ENCODE measurements around the gene NLRC5. TPM values are rescaled to one million over a fixed set of nuclear protein-coding genes. Genes with fewer than 3 reads are reported as not detected.

The NLRC5 gene
- total RNA-seq, 1 experiment from 2014 or later, result 0.98 TPM

GRCh38 chr16:57077714-57078113, 88.4 kb downstream of the NLRC5 start:
- Histone ChIP-seq H3K36me3 (ENCODE audit: low read depth, low read length) (no peaks in the 10 kb centered on the region), H3F3A (ENCODE audit: low read length, unreplicated experiment) (no peaks in the 10 kb centered on the region), H3K4me2 (ENCODE audit: low read length) (no peak overlapping the region), H3K79me2 (ENCODE audit: low read length) (no peaks in the 10 kb centered on the region), H3K9ac (ENCODE audit: low read length) (no peak overlapping the region), H2AFZ (ENCODE audit: low read length) (no peak overlapping the region), H3K27me3 (ENCODE audit: low read length) (no peaks in the 10 kb centered on the region), H3K4me3 (ENCODE audit: low read length) (no peak overlapping the region), H3K9me3 (ENCODE audit: low read length) (no peaks in the 10 kb centered on the region), H3K4me1 (ENCODE audit: insufficient read depth, low read length) (0 out of 2 replicates have a peak, but pooled peaks cover 2% of the 10 kb centered on the region), H3K27ac (ENCODE audit: low read length) (no peak overlapping the region), H3K9me2 (replicated peaks; ENCODE audit: low read length) (no peaks in the 10 kb centered on the region), H4K20me1 (ENCODE audit: low read length) (no peaks in the 10 kb centered on the region)
- BruUV-seq (replicated peaks), result no TSS peak
- no peak for ATAC-seq
- intact Hi-C loops (cut with micrococcal nuclease), result no loop called here
- DNase-seq, result no peak
- POLR2A ChIA-PET (ENCODE audit: unreplicated experiment), result no interaction called here
- CTCF ChIA-PET, result interaction anchor here (0.6 kb wide), 1 partner anchor 9 kb away, joined by 3 read pairs; no protein-coding TSS in a partner anchor
- TF ChIP-seq EZH2phosphoT487 (IDR thresholded peaks at IDR 0.05; ENCODE audit: borderline replicate concordance, low read length) (no peak), CTCF (conservative IDR thresholded peaks at IDR 0.05; ENCODE audit: low read depth, low read length) (no peak), EZH2 (IDR thresholded peaks at IDR 0.05; ENCODE audit: low read length, unreplicated experiment) (no peak)

- intact Hi-C loops (cut with micrococcal nuclease), result no loop called here
- DNase-seq, result no peak
Observed at GRCh38 chr16:57081744-57082143, 92.4 kb downstream of the NLRC5 start.

More at GRCh38 chr16:57081744-57082143, 92.4 kb downstream of the NLRC5 start:
- H3K9me2 ChIP-seq (replicated peaks; ENCODE audit: low read length), result no peaks in the 10 kb centered on the region
- H3F3A ChIP-seq (ENCODE audit: low read length, unreplicated experiment), result no peaks in the 10 kb centered on the region
- no peak for ATAC-seq
- H3K27me3 ChIP-seq (ENCODE audit: low read length), result no peaks in the 10 kb centered on the region
- no peaks in the 10 kb centered on the region for H3K79me2 ChIP-seq (ENCODE audit: low read length)
- no peak overlapping the region for H3K9ac ChIP-seq (ENCODE audit: low read length)
- no peaks in the 10 kb centered on the region for H3K9me3 ChIP-seq (ENCODE audit: low read length)
- H2AFZ ChIP-seq (ENCODE audit: low read length), result no peak overlapping the region
- no peaks in the 10 kb centered on the region for H3K36me3 ChIP-seq (ENCODE audit: low read depth, low read length)
- no TSS peak for BruUV-seq (replicated peaks)
- H3K4me1 ChIP-seq (ENCODE audit: insufficient read depth, low read length), result no peaks in the 10 kb centered on the region
- no peaks in the 10 kb centered on the region for H4K20me1 ChIP-seq (ENCODE audit: low read length)
- TF ChIP-seq EZH2phosphoT487 (IDR thresholded peaks at IDR 0.05; ENCODE audit: borderline replicate concordance, low read length) (no peak), EZH2 (IDR thresholded peaks at IDR 0.05; ENCODE audit: low read length, unreplicated experiment) (no peak), CTCF (conservative IDR thresholded peaks at IDR 0.05; ENCODE audit: low read depth, low read length) (no peak)
- H3K27ac ChIP-seq (ENCODE audit: low read length), result no peak overlapping the region
- H3K4me2 ChIP-seq (ENCODE audit: low read length), result no peak overlapping the region
- no peak overlapping the region for H3K4me3 ChIP-seq (ENCODE audit: low read length)
- ChIA-PET CTCF (no interaction called here), POLR2A (ENCODE audit: unreplicated experiment) (interaction anchor here (0.7 kb wide), 1 partner anchor 74 kb away, joined by 7 read pairs; no protein-coding TSS in a partner anchor)
